Measurements from ENCODE around the gene ENHO. TPM values are rescaled to one million over a fixed set of nuclear protein-coding genes. Genes with fewer than 3 reads are reported as not detected.

The ENHO gene
- total and polyA plus RNA-seq, 2 experiments from 2014 or later: 13.8 to 19.7 TPM

DNA sequence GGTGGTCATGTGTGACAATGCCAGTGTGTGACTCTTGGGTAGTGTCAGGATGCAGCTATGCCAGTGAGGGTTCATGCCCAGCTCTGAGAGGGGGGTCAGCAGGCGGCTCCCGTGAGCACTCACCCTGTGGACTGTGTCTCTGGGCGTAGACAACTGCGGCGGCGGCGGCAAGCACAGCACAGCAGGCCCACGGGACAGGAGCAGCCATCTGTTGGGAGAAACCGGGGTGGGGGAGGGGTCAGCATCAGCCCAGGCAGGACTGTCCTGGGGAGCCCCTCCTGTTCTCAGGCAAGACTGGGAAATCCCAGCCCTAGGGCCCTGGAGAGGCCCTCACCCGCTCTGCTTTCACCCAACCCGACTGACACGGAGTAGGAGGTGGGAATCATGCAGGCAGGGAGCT is 46.0 kb upstream of the ENHO start:
- no peaks in the 10 kb centered on the region for H3K9me2 ChIP-seq (ENCODE audit: insufficient read depth)
- Mint-ChIP-seq H3K4me1 (peaks cover 50% of the 10 kb centered on the region), H3K27me3 (ENCODE audit: insufficient read depth, low read depth, poor library complexity) (peaks cover 23% of the 10 kb centered on the region), H3K27ac (no peak overlapping the region), H3K4me3 (no peak overlapping the region), H3K9me3 (no peaks in the 10 kb centered on the region; the same call in 2 of the 3 replicates), H3K36me3 (ENCODE audit: low read depth) (no peaks in the 10 kb centered on the region; the same call in 2 of the 3 replicates)
- TF ChIP-seq, protein P1, sequence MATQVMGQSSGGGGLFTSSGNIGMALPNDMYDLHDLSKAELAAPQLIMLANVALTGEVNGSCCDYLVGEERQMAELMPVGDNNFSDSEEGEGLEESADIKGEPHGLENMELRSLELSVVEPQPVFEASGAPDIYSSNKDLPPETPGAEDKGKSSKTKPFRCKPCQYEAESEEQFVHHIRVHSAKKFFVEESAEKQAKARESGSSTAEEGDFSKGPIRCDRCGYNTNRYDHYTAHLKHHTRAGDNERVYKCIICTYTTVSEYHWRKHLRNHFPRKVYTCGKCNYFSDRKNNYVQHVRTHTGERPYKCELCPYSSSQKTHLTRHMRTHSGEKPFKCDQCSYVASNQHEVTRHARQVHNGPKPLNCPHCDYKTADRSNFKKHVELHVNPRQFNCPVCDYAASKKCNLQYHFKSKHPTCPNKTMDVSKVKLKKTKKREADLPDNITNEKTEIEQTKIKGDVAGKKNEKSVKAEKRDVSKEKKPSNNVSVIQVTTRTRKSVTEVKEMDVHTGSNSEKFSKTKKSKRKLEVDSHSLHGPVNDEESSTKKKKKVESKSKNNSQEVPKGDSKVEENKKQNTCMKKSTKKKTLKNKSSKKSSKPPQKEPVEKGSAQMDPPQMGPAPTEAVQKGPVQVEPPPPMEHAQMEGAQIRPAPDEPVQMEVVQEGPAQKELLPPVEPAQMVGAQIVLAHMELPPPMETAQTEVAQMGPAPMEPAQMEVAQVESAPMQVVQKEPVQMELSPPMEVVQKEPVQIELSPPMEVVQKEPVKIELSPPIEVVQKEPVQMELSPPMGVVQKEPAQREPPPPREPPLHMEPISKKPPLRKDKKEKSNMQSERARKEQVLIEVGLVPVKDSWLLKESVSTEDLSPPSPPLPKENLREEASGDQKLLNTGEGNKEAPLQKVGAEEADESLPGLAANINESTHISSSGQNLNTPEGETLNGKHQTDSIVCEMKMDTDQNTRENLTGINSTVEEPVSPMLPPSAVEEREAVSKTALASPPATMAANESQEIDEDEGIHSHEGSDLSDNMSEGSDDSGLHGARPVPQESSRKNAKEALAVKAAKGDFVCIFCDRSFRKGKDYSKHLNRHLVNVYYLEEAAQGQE (IDR thresholded peaks at IDR 0.05; ENCODE audit: unreplicated experiment): no peak
- TF ChIP-seq STAT1 (IDR thresholded peaks at IDR 0.05; ENCODE audit: unreplicated experiment): no peak
- H3K79me2 ChIP-seq (replicated peaks; ENCODE audit: insufficient read depth): no peaks in the 10 kb centered on the region
- no peaks in the 10 kb centered on the region for H3F3A ChIP-seq (replicated peaks; ENCODE audit: low read depth)
- H3K27ac ChIP-seq (ENCODE audit: low read depth): no peak overlapping the region
- no peaks in the 10 kb centered on the region; the same call in 1 of the 2 replicates for H4K20me1 ChIP-seq (replicated peaks; ENCODE audit: insufficient read depth)
- H3K27me3 ChIP-seq (ENCODE audit: insufficient read depth): no peaks in the 10 kb centered on the region
- no peak overlapping the region for H2AFZ ChIP-seq
- H3K4me1 ChIP-seq (ENCODE audit: insufficient read depth): peaks cover 20% of the 10 kb centered on the region
- no peak overlapping the region; the same call in 1 of the 2 replicates for H3K4me2 ChIP-seq
- DNase-seq (ENCODE audit: low spot score) (peak; percentile 27), ATAC-seq (peak; percentile 61)
- no peak overlapping the region for H3K4me3 ChIP-seq
- H3K36me3 ChIP-seq (ENCODE audit: insufficient read depth): no peaks in the 10 kb centered on the region

DNA sequence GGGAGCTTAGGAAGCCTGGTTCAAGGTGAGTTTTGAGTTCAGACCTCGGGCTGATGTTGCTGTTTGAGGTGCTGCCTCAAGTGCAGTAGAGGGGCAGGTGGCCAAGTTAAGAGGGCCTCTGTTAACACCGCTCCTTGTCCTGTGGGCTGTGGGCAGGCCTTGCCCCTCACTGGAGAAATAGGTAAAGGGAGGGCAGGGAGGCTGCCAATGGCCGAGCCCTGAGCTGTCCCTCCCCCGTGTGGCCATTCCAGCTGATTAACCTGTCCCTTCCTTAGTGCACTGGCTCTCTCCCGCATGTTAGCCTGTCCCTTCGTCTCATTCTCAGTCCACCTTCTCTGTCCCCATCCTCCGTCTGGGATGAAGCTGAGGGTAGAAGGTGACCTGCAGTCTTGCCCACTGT is 45.3 kb upstream of the ENHO start:
- no peaks in the 10 kb centered on the region for H3F3A ChIP-seq (replicated peaks; ENCODE audit: low read depth)
- H3K27me3 Mint-ChIP-seq (ENCODE audit: insufficient read depth, low read depth, poor library complexity): peaks cover 26% of the 10 kb centered on the region
- H3K4me1 ChIP-seq (ENCODE audit: insufficient read depth): peaks cover 16% of the 10 kb centered on the region; the same call in 1 of the 2 replicates
- H4K20me1 ChIP-seq (replicated peaks; ENCODE audit: insufficient read depth): no peaks in the 10 kb centered on the region; the same call in 1 of the 2 replicates
- no peak for DNase-seq (ENCODE audit: low spot score)
- H3K36me3 ChIP-seq (ENCODE audit: insufficient read depth): no peaks in the 10 kb centered on the region
- H3K27me3 ChIP-seq (ENCODE audit: insufficient read depth): no peaks in the 10 kb centered on the region
- no peak overlapping the region for H3K4me3 Mint-ChIP-seq
- peaks cover 48% of the 10 kb centered on the region for H3K4me1 Mint-ChIP-seq
- no peak overlapping the region for H3K4me3 ChIP-seq
- ATAC-seq: no peak; the same call in 2 of the 3 replicates
- no peaks in the 10 kb centered on the region for H3K79me2 ChIP-seq (replicated peaks; ENCODE audit: insufficient read depth)
- no peak overlapping the region for H3K4me2 ChIP-seq
- TF ChIP-seq ZNF331 (CRISPR knock-in tag; IDR thresholded peaks at IDR 0.05; ENCODE audit: low read depth) (no peak), EZH2 (IDR thresholded peaks at IDR 0.05; ENCODE audit: low read depth, unreplicated experiment) (no peak), STAT1 (IDR thresholded peaks at IDR 0.05; ENCODE audit: unreplicated experiment) (no peak), EZH2phosphoT487 (IDR thresholded peaks at IDR 0.05; ENCODE audit: unreplicated experiment) (no peak)
- TF ChIP-seq, protein P2, sequence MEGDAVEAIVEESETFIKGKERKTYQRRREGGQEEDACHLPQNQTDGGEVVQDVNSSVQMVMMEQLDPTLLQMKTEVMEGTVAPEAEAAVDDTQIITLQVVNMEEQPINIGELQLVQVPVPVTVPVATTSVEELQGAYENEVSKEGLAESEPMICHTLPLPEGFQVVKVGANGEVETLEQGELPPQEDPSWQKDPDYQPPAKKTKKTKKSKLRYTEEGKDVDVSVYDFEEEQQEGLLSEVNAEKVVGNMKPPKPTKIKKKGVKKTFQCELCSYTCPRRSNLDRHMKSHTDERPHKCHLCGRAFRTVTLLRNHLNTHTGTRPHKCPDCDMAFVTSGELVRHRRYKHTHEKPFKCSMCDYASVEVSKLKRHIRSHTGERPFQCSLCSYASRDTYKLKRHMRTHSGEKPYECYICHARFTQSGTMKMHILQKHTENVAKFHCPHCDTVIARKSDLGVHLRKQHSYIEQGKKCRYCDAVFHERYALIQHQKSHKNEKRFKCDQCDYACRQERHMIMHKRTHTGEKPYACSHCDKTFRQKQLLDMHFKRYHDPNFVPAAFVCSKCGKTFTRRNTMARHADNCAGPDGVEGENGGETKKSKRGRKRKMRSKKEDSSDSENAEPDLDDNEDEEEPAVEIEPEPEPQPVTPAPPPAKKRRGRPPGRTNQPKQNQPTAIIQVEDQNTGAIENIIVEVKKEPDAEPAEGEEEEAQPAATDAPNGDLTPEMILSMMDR (conservative IDR thresholded peaks at IDR 0.05; ENCODE audit: low read depth in 2 of 2): no peak
- TF ChIP-seq, protein P3, sequence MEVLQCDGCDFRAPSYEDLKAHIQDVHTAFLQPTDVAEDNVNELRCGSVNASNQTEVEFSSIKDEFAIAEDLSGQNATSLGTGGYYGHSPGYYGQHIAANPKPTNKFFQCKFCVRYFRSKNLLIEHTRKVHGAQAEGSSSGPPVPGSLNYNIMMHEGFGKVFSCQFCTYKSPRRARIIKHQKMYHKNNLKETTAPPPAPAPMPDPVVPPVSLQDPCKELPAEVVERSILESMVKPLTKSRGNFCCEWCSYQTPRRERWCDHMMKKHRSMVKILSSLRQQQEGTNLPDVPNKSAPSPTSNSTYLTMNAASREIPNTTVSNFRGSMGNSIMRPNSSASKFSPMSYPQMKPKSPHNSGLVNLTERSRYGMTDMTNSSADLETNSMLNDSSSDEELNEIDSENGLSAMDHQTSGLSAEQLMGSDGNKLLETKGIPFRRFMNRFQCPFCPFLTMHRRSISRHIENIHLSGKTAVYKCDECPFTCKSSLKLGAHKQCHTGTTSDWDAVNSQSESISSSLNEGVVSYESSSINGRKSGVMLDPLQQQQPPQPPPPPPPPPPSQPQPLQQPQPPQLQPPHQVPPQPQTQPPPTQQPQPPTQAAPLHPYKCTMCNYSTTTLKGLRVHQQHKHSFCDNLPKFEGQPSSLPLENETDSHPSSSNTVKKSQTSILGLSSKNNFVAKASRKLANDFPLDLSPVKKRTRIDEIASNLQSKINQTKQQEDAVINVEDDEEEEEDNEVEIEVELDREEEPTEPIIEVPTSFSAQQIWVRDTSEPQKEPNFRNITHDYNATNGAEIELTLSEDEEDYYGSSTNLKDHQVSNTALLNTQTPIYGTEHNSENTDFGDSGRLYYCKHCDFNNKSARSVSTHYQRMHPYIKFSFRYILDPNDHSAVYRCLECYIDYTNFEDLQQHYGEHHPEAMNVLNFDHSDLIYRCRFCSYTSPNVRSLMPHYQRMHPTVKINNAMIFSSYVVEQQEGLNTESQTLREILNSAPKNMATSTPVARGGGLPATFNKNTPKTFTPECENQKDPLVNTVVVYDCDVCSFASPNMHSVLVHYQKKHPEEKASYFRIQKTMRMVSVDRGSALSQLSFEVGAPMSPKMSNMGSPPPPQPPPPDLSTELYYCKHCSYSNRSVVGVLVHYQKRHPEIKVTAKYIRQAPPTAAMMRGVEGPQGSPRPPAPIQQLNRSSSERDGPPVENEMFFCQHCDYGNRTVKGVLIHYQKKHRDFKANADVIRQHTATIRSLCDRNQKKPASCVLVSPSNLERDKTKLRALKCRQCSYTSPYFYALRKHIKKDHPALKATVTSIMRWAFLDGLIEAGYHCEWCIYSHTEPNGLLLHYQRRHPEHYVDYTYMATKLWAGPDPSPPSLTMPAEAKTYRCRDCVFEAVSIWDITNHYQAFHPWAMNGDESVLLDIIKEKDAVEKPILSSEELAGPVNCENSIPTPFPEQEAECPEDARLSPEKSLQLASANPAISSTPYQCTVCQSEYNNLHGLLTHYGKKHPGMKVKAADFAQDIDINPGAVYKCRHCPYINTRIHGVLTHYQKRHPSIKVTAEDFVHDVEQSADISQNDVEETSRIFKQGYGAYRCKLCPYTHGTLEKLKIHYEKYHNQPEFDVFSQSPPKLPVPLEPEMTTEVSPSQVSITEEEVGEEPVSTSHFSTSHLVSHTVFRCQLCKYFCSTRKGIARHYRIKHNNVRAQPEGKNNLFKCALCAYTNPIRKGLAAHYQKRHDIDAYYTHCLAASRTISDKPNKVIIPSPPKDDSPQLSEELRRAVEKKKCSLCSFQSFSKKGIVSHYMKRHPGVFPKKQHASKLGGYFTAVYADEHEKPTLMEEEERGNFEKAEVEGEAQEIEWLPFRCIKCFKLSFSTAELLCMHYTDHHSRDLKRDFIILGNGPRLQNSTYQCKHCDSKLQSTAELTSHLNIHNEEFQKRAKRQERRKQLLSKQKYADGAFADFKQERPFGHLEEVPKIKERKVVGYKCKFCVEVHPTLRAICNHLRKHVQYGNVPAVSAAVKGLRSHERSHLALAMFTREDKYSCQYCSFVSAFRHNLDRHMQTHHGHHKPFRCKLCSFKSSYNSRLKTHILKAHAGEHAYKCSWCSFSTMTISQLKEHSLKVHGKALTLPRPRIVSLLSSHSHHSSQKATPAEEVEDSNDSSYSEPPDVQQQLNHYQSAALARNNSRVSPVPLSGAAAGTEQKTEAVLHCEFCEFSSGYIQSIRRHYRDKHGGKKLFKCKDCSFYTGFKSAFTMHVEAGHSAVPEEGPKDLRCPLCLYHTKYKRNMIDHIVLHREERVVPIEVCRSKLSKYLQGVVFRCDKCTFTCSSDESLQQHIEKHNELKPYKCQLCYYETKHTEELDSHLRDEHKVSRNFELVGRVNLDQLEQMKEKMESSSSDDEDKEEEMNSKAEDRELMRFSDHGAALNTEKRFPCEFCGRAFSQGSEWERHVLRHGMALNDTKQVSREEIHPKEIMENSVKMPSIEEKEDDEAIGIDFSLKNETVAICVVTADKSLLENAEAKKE (CRISPR knock-in tag; IDR thresholded peaks at IDR 0.05): no peak
- TF ChIP-seq, protein P4, sequence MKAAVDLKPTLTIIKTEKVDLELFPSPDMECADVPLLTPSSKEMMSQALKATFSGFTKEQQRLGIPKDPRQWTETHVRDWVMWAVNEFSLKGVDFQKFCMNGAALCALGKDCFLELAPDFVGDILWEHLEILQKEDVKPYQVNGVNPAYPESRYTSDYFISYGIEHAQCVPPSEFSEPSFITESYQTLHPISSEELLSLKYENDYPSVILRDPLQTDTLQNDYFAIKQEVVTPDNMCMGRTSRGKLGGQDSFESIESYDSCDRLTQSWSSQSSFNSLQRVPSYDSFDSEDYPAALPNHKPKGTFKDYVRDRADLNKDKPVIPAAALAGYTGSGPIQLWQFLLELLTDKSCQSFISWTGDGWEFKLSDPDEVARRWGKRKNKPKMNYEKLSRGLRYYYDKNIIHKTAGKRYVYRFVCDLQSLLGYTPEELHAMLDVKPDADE (IDR thresholded peaks at IDR 0.05): no peak
- H3K9me3 Mint-ChIP-seq: no peaks in the 10 kb centered on the region; the same call in 2 of the 3 replicates
- no peaks in the 10 kb centered on the region for H3K9me2 ChIP-seq (ENCODE audit: insufficient read depth)
- no peak overlapping the region for H2AFZ ChIP-seq
- H3K36me3 Mint-ChIP-seq (ENCODE audit: low read depth): no peaks in the 10 kb centered on the region; the same call in 2 of the 3 replicates
- no peak overlapping the region for H3K27ac Mint-ChIP-seq
- H3K27ac ChIP-seq (ENCODE audit: low read depth): no peak overlapping the region

Measured in GM23338 (cell line).